ENCODE results near the gene AAR2.

AAR2 gene

GRCh38 chr20:36237477-36237876 is 1.2 kb downstream of the AAR2 start:
- peak overlapping the region; percentile 85; the same call in 1 of the 2 replicates for H3K9ac ChIP-seq (ENCODE audit: low read length)
- H4K20me1 ChIP-seq (ENCODE audit: insufficient read depth, low read length), result no peaks in the 10 kb centered on the region
- no peak overlapping the region for H2AFZ ChIP-seq (ENCODE audit: low read depth, low read length)
- no peak for TF ChIP-seq CTCF (IDR thresholded peaks at IDR 0.05; ENCODE audit: low read depth, low read length)
- no peak for TF ChIP-seq EZH2phosphoT487 (IDR thresholded peaks at IDR 0.05; ENCODE audit: low read depth)
- no peaks in the 10 kb centered on the region for H3K9me3 ChIP-seq (ENCODE audit: insufficient read depth, low read length)
- H3K27ac ChIP-seq (ENCODE audit: low read length), result no peak overlapping the region
- peaks cover 10% of the 10 kb centered on the region for H3K4me1 ChIP-seq (ENCODE audit: low read length)
- peaks cover 15% of the 10 kb centered on the region for H3K36me3 ChIP-seq (replicated peaks; ENCODE audit: low read depth, low read length)
- peak overlapping the region; percentile 86 for H3K4me2 ChIP-seq (ENCODE audit: low read length)
- peaks cover 59% of the 10 kb centered on the region for H3K79me2 ChIP-seq (ENCODE audit: low read length)
- H3K4me3 ChIP-seq (ENCODE audit: low read length), result peak overlapping the region; percentile 89
- H3K27me3 ChIP-seq (ENCODE audit: low read depth, low read length), result no peaks in the 10 kb centered on the region

- Histone ChIP-seq H3K27me3 (ENCODE audit: low read depth, low read length) (no peaks in the 10 kb centered on the region), H3K79me2 (ENCODE audit: low read length) (peaks cover 64% of the 10 kb centered on the region), H3K27ac (ENCODE audit: low read length) (no peak overlapping the region), H3K9me3 (ENCODE audit: insufficient read depth, low read length) (no peaks in the 10 kb centered on the region), H3K4me2 (ENCODE audit: low read length) (no peak overlapping the region), H3K4me3 (ENCODE audit: low read length) (no peak overlapping the region), H4K20me1 (ENCODE audit: insufficient read depth, low read length) (no peaks in the 10 kb centered on the region), H3K4me1 (ENCODE audit: low read length) (peaks cover 10% of the 10 kb centered on the region), H3K36me3 (replicated peaks; ENCODE audit: low read depth, low read length) (peaks cover 18% of the 10 kb centered on the region), H2AFZ (ENCODE audit: low read depth, low read length) (no peak overlapping the region), H3K9ac (ENCODE audit: low read length) (no peak overlapping the region)
- TF ChIP-seq EZH2phosphoT487 (IDR thresholded peaks at IDR 0.05; ENCODE audit: low read depth) (no peak), CTCF (IDR thresholded peaks at IDR 0.05; ENCODE audit: low read depth, low read length) (no peak)
These were observed 1.9 kb downstream of the AAR2 start for GRCh38 chr20:36238153-36238552.

GRCh38 chr20:36238760-36239159 is 2.5 kb downstream of the AAR2 start:
- no peak overlapping the region for H3K27ac ChIP-seq (ENCODE audit: low read length)
- no peak overlapping the region for H2AFZ ChIP-seq (ENCODE audit: low read depth, low read length)
- H4K20me1 ChIP-seq (ENCODE audit: insufficient read depth, low read length), result no peaks in the 10 kb centered on the region
- no peak for TF ChIP-seq EZH2phosphoT487 (IDR thresholded peaks at IDR 0.05; ENCODE audit: low read depth)
- no peak for TF ChIP-seq CTCF (IDR thresholded peaks at IDR 0.05; ENCODE audit: low read depth, low read length)
- no peaks in the 10 kb centered on the region for H3K9me3 ChIP-seq (ENCODE audit: insufficient read depth, low read length)
- H3K27me3 ChIP-seq (ENCODE audit: low read depth, low read length), result no peaks in the 10 kb centered on the region
- peaks cover 22% of the 10 kb centered on the region for H3K36me3 ChIP-seq (replicated peaks; ENCODE audit: low read depth, low read length)
- no peak overlapping the region for H3K4me3 ChIP-seq (ENCODE audit: low read length)
- H3K4me2 ChIP-seq (ENCODE audit: low read length), result no peak overlapping the region
- no peak overlapping the region for H3K9ac ChIP-seq (ENCODE audit: low read length)
- H3K79me2 ChIP-seq (ENCODE audit: low read length), result peaks cover 69% of the 10 kb centered on the region
- peaks cover 10% of the 10 kb centered on the region for H3K4me1 ChIP-seq (ENCODE audit: low read length)

- Histone ChIP-seq H3K4me1 (ENCODE audit: low read length) (peaks cover 10% of the 10 kb centered on the region), H3K27ac (ENCODE audit: low read length) (no peak overlapping the region), H3K79me2 (ENCODE audit: low read length) (peaks cover 72% of the 10 kb centered on the region), H3K9me3 (ENCODE audit: insufficient read depth, low read length) (no peaks in the 10 kb centered on the region), H3K9ac (ENCODE audit: low read length) (no peak overlapping the region), H3K4me3 (ENCODE audit: low read length) (no peak overlapping the region), H3K27me3 (ENCODE audit: low read depth, low read length) (no peaks in the 10 kb centered on the region), H3K4me2 (ENCODE audit: low read length) (no peak overlapping the region), H3K36me3 (replicated peaks; ENCODE audit: low read depth, low read length) (peaks cover 34% of the 10 kb centered on the region), H2AFZ (ENCODE audit: low read depth, low read length) (no peak overlapping the region), H4K20me1 (ENCODE audit: insufficient read depth, low read length) (0 out of 2 replicates have a peak, but pooled peaks cover 1% of the 10 kb centered on the region)
- TF ChIP-seq EZH2phosphoT487 (IDR thresholded peaks at IDR 0.05; ENCODE audit: low read depth) (no peak), CTCF (IDR thresholded peaks at IDR 0.05; ENCODE audit: low read depth, low read length) (no peak)
These were observed 3.8 kb downstream of the AAR2 start for GRCh38 chr20:36240076-36240475.
